K562 (cell line): ENCODE data around the gene WFIKKN1. TPM values are rescaled to one million over a fixed set of nuclear protein-coding genes. Genes with fewer than 3 reads are reported as not detected.
A peak's percentile ranks its signal among the peaks of the same experiment; 100 is the strongest.

Experiments
- ATAC-seq: fragments of 200-7000 bp; cut with Tn5 transposase; 3 replicates; pipeline ENCODE4 v1.9.1; 2020; ENCODE audit warnings: moderate library complexity
- BruUV-seq: library from RNA; stranded (reverse); fragments of 400-500 nt; replicated peaks from 2 replicates; lab custom pipeline; 2021; lab: Mats Ljungman, UMichigan
- CTCF ChIA-PET: fragments of 300-600 bp; formaldehyde crosslinking; extraction: SDS; loops from one replicate; lab custom pipeline; 2021; ENCODE audit warnings: low intra/inter-chr PET ratio; lab: Yijun Ruan, JAX
- POLR2A ChIA-PET: fragments of 300-600, 350-650 bp; sonication (Branson Sonifier 250); formaldehyde crosslinking; extraction: SDS; loops from one replicate; lab custom pipeline; 2021; ENCODE audit warnings: antibody characterized with exemption, inconsistent platforms; lab: Yijun Ruan, JAX
- DNase-seq, 4 experiments: peaks; one replicate each; pipeline versions ENCODE4 v3.0.0 to v3.0.0-alpha.2; 2011 to 2018; ENCODE audit warnings: low spot score in 3 of 4, mixed read lengths in 3 of 4; ENCODE audit errors: extremely low read depth in 1 of 4
- FAIRE-seq: peaks from 2 replicates; lab custom pipeline; 2011; peaks lifted over from hg19 to GRCh38; lab: Jason Lieb, UNC
- H2AFZ ChIP-seq: 2 replicates; pipeline ENCODE4 v1.6.0; 2011; ENCODE audit warnings: low read depth, low read length, control low read depth, inconsistent platforms
- H3K27ac ChIP-seq: fragments of 200-600 bp; 3 replicates; pipeline ENCODE4 v1.8.0; 2011; ENCODE audit warnings: low read depth, mild to moderate bottlenecking, control low read depth, inconsistent platforms, low read length, moderate library complexity, mixed read lengths; ENCODE audit errors: extremely low read depth
- H3K27me3 ChIP-seq, 2 experiments: fragments of 300-600 bp in 1 of 2; 2 replicates in 1 of 2; 3 replicates in 1 of 2; pipeline versions ENCODE4 v1.6.0 to v1.8.0; 2011; ENCODE audit warnings: inconsistent platforms in 2 of 2, low read length in 2 of 2, mild to moderate bottlenecking in 1 of 2, mixed read lengths in 1 of 2, moderate library complexity in 1 of 2; ENCODE audit not compliant: control insufficient read depth in 2 of 2, insufficient read depth in 2 of 2
- H3K36me3 ChIP-seq: fragments of 300-600 bp; 3 replicates; pipeline ENCODE4 v1.8.0; 2011; ENCODE audit warnings: mild to moderate bottlenecking, low read length, inconsistent platforms; ENCODE audit not compliant: control insufficient read depth, insufficient read depth
- H3K4me1 ChIP-seq, 2 experiments: fragments of 200-600 bp in 1 of 2; replicated peaks in 1 of 2; 2 replicates in 1 of 2; 3 replicates in 1 of 2; pipeline versions ENCODE4 v1.5.1 to v1.8.0; 2011; ENCODE audit warnings: inconsistent platforms in 2 of 2, low read length in 2 of 2, mild to moderate bottlenecking in 1 of 2, mixed read lengths in 1 of 2, moderate library complexity in 1 of 2; ENCODE audit not compliant: control insufficient read depth in 2 of 2, insufficient read depth in 2 of 2
- H3K4me2 ChIP-seq: 2 replicates; pipeline ENCODE4 v1.6.1; 2011; ENCODE audit warnings: low read length, control low read depth, inconsistent platforms, mixed read lengths; ENCODE audit not compliant: insufficient read depth
- H3K4me3 ChIP-seq: fragments of 200-600 bp; sonication (generic), shearing (Covaris generic); 2 replicates; pipeline ENCODE4 v1.5.1; 2016; ENCODE audit warnings: control low read depth, inconsistent platforms
- H3K79me2 ChIP-seq: fragments of 200-600 bp; 3 replicates; pipeline ENCODE4 v1.8.0; 2011; ENCODE audit warnings: low read length, inconsistent platforms; ENCODE audit not compliant: control insufficient read depth, insufficient read depth
- H3K9ac ChIP-seq, 2 experiments: 2 replicates each; pipeline versions ENCODE4 v1.6.0 to v1.6.1; 2011; ENCODE audit warnings: low read depth in 2 of 2, low read length in 2 of 2, control low read depth in 1 of 2, inconsistent platforms in 1 of 2, mild to moderate bottlenecking in 1 of 2, mixed read lengths in 1 of 2; ENCODE audit not compliant: insufficient read depth in 1 of 2
- H3K9me1 ChIP-seq: one replicate; pipeline ENCODE4 v1.6.0; 2011; ENCODE audit warnings: inconsistent platforms, mild to moderate bottlenecking, low read length, moderate library complexity; ENCODE audit not compliant: control insufficient read depth, insufficient read depth
- H3K9me3 ChIP-seq: replicated peaks from 2 replicates; pipeline ENCODE4 v1.5.1; 2011; ENCODE audit warnings: low read depth, low read length, inconsistent platforms; ENCODE audit not compliant: control insufficient read depth, insufficient read depth
- H4K20me1 ChIP-seq: replicated peaks from 2 replicates; pipeline ENCODE4 v1.6.1; 2011; ENCODE audit warnings: low read length, inconsistent platforms, mixed read lengths; ENCODE audit not compliant: control insufficient read depth, insufficient read depth
- BRF1 ChIP-seq: IDR thresholded peaks from 3 replicates; pipeline ENCODE4 v1.6.1; 2011; ENCODE audit warnings: borderline replicate concordance, mild to moderate bottlenecking; ENCODE audit not compliant: insufficient read length; ENCODE audit errors: extremely low read depth
- EGR1 ChIP-seq: fragments of 450-650 bp; conservative IDR thresholded peaks from 2 replicates; pipeline ENCODE4 v1.6.1; 2017; ENCODE audit warnings: mild to moderate bottlenecking
- MBD2 ChIP-seq: sonication (generic); IDR thresholded peaks from 2 replicates; pipeline ENCODE4 v1.6.1; 2016; ENCODE audit warnings: low read depth, borderline replicate concordance
- NR2C2 ChIP-seq, 2 experiments: fragments of 200-800 bp in 1 of 2; sonication (Bioruptor generic) in 1 of 2; sonication (generic) in 1 of 2; formaldehyde crosslinking in 1 of 2; IDR thresholded peaks; 2 replicates each; pipeline versions ENCODE4 v1.6.1 to v1.8.0; 2016 to 2022; ENCODE audit warnings: mild to moderate bottlenecking in 1 of 2, missing compliant biosample characterization in 1 of 2, missing genetic modification characterization in 1 of 2, missing genetic modification reagents in 1 of 2
- PHF8 ChIP-seq: fragments of 200-600 bp; sonication (generic); IDR thresholded peaks from 2 replicates; pipeline ENCODE4 v1.6.1; 2012; ENCODE audit warnings: mixed run types, mild to moderate bottlenecking, inconsistent platforms, low read length, moderate library complexity, borderline replicate concordance
- TAL1 ChIP-seq: fragments of 450-650 bp; IDR thresholded peaks from 2 replicates; pipeline ENCODE4 v1.6.1; 2016; ENCODE audit warnings: mild to moderate bottlenecking
- TEAD1 ChIP-seq, 2 experiments: fragments of 450-650 bp in 1 of 2; sonication (generic) in 1 of 2; formaldehyde crosslinking; IDR thresholded peaks; 2 replicates each; pipeline versions ENCODE4 v1.4.0 to v1.8.0; 2020 to 2022; ENCODE audit warnings: mild to moderate bottlenecking in 2 of 2, missing genetic modification reagents in 1 of 2
- ZC3H8 ChIP-seq: fragments of 450-650 bp; IDR thresholded peaks from 2 replicates; pipeline ENCODE4 v1.6.1; 2017
- ZNF143 ChIP-seq: sonication (generic); formaldehyde crosslinking; IDR thresholded peaks from 2 replicates; pipeline ENCODE4 v1.9.0; 2022; ENCODE audit warnings: mild to moderate bottlenecking, missing genetic modification reagents
- ZNF444 ChIP-seq: fragments of 250-450 bp; sonication (Bioruptor Pico); IDR thresholded peaks from 2 replicates; pipeline ENCODE4 v1.4.0; 2020; ENCODE audit warnings: mild to moderate bottlenecking, moderate library complexity
- ZNF740 ChIP-seq, 3 experiments: fragments of 200-800 bp in 1 of 3; sonication (Bioruptor generic) in 1 of 3; sonication (generic) in 1 of 3; formaldehyde crosslinking in 1 of 3; IDR thresholded peaks; 2 replicates each; pipeline versions ENCODE4 v1.6.1 to v1.8.0; 2016 to 2022; ENCODE audit warnings: mild to moderate bottlenecking in 2 of 3, missing compliant biosample characterization in 2 of 3, missing genetic modification characterization in 2 of 3, missing genetic modification reagents in 1 of 3
- WGBS: fragments of 100-300 bp; shearing (Covaris generic); methylation state at CpG from one replicate; pipeline ENCODE4 v1.1.6; 2016; ENCODE audit warnings: low coverage, mixed read lengths; ENCODE audit not compliant: insufficient coverage; ENCODE audit errors: missing lambda C conversion rate; 5-methylcytosine and 5-hydroxymethylcytosine counted together
- in situ Hi-C: fragments of 300-500 bp; cut with MboI; formaldehyde crosslinking; loops from 4 replicates; pipeline ENCODE4 v1.15.0; 2018; ENCODE audit warnings: inconsistent platforms, mixed read lengths
- intact Hi-C: fragments of 100-400 bp; cut with micrococcal nuclease; formaldehyde crosslinking; loops from 2 replicates; pipeline ENCODE4 v1.14.2; 2022
- polyA plus RNA-seq, 8 experiments: library from polyadenylated mRNA; depleted of rRNA in 4 of 8; stranded (reverse) in 5 of 8; unstranded in 3 of 8; fragments of >200 nt; fragmentation: Nextera tagmentation in 2 of 8; fragmentation: Illumina TruSeq in 1 of 8; extraction: Ambion mirVana in 2 of 8; extraction: Trizol in 1 of 8; gene quantifications; 2 replicates each; pipeline versions ENCODE4 v1.2.1 to v1.2.3, GENCODE V29; 2011 to 2014; ENCODE audit warnings: inconsistent platforms in 1 of 8, missing spikeins in 1 of 8
- total RNA-seq, 7 experiments: library from RNA; depleted of rRNA in 6 of 7; stranded (reverse); fragments of >200 nt in 6 of 7; fragmentation: Illumina TruSeq in 2 of 7; extraction: Trizol in 2 of 7; gene quantifications; 2 replicates each; pipeline versions ENCODE4 v1.2.1 to v1.2.3, GENCODE V29; 2011 to 2021; ENCODE audit warnings: low replicate concordance in 1 of 7
- TF ChIP-seq, protein P1 (sequence below): sonication (generic); formaldehyde crosslinking; IDR thresholded peaks from 2 replicates; pipeline ENCODE4 v1.8.1; 2023; ENCODE audit warnings: mild to moderate bottlenecking, missing genetic modification reagents

The WFIKKN1 gene
- total and polyA plus RNA-seq, 9 of the 15 experiments (the other 6 are each of a cell fraction or from before 2014, with no cell fraction given) = 0.14 to 1.1 (median 0.50) TPM; not detected in 4

DNA sequence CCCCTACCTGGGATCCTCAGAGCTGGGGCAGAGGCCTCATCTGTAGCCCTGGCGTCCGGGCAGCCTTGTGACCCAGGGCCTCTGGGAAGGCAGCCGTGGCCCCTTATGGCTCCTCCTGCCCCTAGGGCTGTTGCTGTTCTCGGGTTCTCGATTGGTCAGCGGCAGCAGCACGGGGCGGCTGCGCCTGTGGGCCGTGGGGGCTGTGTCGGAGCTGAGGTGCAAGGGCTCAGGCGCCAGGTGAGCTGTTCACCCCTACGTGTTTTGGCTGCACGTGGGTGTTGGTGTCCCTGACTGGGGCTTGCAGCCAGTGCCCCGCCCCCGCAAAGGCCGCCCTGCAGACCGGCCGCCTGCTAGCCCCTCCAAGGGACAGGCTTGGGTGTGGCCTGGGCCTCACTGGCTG lies 31.3 kb downstream of the WFIKKN1 start:
- Histone ChIP-seq H3K9ac (peak overlapping the region in 1 of 2 experiments; percentile 95; a peak in 2 of 4 replicates), H2AFZ (no peak overlapping the region), H3K4me3 (no peak overlapping the region), H3K4me2 (no peak overlapping the region), H3K4me1 (peaks cover 2 to 92% of the 10 kb centered on the region in 2 experiments; a peak in 4 of 5 replicates), H3K36me3 (no peaks in the 10 kb centered on the region), H3K79me2 (no peaks in the 10 kb centered on the region; the same call in 2 of the 3 replicates), H3K9me1 (no peaks in the 10 kb centered on the region), H3K27ac (no peak overlapping the region), H3K27me3 (no peaks in the 10 kb centered on the region), H3K9me3 (no peaks in the 10 kb centered on the region), H4K20me1 (no peaks in the 10 kb centered on the region)
- WGBS = 76% methylated on average over 15 of the region's 19 CpGs
- ATAC-seq (no peak), DNase-seq (no peak), FAIRE-seq (no peak)
- ChIA-PET CTCF (no interaction called here), POLR2A (interaction anchor here (0.6 kb wide), 1 partner anchor 18 kb away, joined by 3 read pairs; the partner anchor contains the start of gene STUB1)
- in situ Hi-C loops = no loop called here
- TF ChIP-seq ZNF143 (CRISPR knock-in tag) (no peak), EGR1 (0 out of 2 replicates have a peak, but pooled peaks have one; percentile 35)
- BruUV-seq = no TSS peak
- intact Hi-C loops = loop anchor here (10.0 kb wide), 1 partner anchor 267 kb away; the partner anchor contains the start of gene NME4

- WGBS = 90% methylated on average over 21 of the region's 21 CpGs
- intact Hi-C loops = loop anchor here (10.0 kb wide), 1 partner anchor 268 kb away; the partner anchor contains the start of gene NME4
- no peak for TF ChIP-seq TAL1
- TF ChIP-seq ZNF740 (CRISPR knock-in tag; IDR thresholded peaks at IDR 0.05) = no peak
- no peak for TF ChIP-seq ZNF740 (tag; IDR thresholded peaks at IDR 0.05)
- no peak for TF ChIP-seq MBD2
- no peak for TF ChIP-seq PHF8
- TF ChIP-seq, protein P1, sequence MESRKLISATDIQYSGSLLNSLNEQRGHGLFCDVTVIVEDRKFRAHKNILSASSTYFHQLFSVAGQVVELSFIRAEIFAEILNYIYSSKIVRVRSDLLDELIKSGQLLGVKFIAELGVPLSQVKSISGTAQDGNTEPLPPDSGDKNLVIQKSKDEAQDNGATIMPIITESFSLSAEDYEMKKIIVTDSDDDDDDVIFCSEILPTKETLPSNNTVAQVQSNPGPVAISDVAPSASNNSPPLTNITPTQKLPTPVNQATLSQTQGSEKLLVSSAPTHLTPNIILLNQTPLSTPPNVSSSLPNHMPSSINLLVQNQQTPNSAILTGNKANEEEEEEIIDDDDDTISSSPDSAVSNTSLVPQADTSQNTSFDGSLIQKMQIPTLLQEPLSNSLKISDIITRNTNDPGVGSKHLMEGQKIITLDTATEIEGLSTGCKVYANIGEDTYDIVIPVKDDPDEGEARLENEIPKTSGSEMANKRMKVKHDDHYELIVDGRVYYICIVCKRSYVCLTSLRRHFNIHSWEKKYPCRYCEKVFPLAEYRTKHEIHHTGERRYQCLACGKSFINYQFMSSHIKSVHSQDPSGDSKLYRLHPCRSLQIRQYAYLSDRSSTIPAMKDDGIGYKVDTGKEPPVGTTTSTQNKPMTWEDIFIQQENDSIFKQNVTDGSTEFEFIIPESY (CRISPR knock-in tag) = no peak
- no peak for TF ChIP-seq ZC3H8
- TF ChIP-seq ZNF444 (CRISPR knock-in tag) = no peak
- no peak for TF ChIP-seq NR2C2 (CRISPR knock-in tag; IDR thresholded peaks at IDR 0.05)
- TF ChIP-seq NR2C2 (tag; IDR thresholded peaks at IDR 0.05) = no peak
- no peak for TF ChIP-seq TEAD1 (CRISPR knock-in tag; IDR thresholded peaks at IDR 0.05)
- no peak for TF ChIP-seq BRF1
These were observed 31.8 kb downstream of the WFIKKN1 start for GRCh38 chr16:662597-662996.

More at GRCh38 chr16:662597-662996, 31.8 kb downstream of the WFIKKN1 start:
- H3K27ac ChIP-seq = no peak overlapping the region
- FAIRE-seq = no peak
- H3K4me2 ChIP-seq = no peak overlapping the region
- no peaks in the 10 kb centered on the region for H3K9me1 ChIP-seq
- DNase-seq = no peak
- no peaks in the 10 kb centered on the region for H3K27me3 ChIP-seq
- no peak for ATAC-seq
- no peaks in the 10 kb centered on the region for H4K20me1 ChIP-seq
- POLR2A ChIA-PET = no interaction called here
- H3K4me1 ChIP-seq = peaks cover 5 to 92% of the 10 kb centered on the region in 2 experiments
- in situ Hi-C loops = no loop called here
- H3K4me3 ChIP-seq = no peak overlapping the region
- no peak overlapping the region for H2AFZ ChIP-seq
- CTCF ChIA-PET = no interaction called here
- no peaks in the 10 kb centered on the region for H3K9me3 ChIP-seq
- no TSS peak for BruUV-seq
- H3K9ac ChIP-seq = peak overlapping the region in 1 of 2 experiments; percentile 95; a peak in 2 of 4 replicates
- no peaks in the 10 kb centered on the region; the same call in 2 of the 3 replicates for H3K79me2 ChIP-seq
- H3K36me3 ChIP-seq = no peaks in the 10 kb centered on the region
